Panc1 (cell line): Measurements from ENCODE around the gene ALKBH3. TPM values are rescaled to one million over a fixed set of nuclear protein-coding genes. Genes with fewer than 3 reads are reported as not detected.

Experiments used
- ATAC-seq: fragments of 200-7000 bp; cut with Tn5 transposase; 2 replicates; pipeline ENCODE4 v1.9.1; 2020; ENCODE audit warnings: mild to moderate bottlenecking, moderate library complexity
- BruUV-seq: library from RNA; stranded (reverse); fragments of 400-500 nt; replicated peaks from 2 replicates; lab custom pipeline; 2021; lab: Mats Ljungman, UMichigan
- CTCF ChIA-PET: fragments of 300-600 bp; sonication (Branson Sonifier 250); formaldehyde crosslinking; loops from one replicate; lab custom pipeline; 2022; ENCODE audit warnings: antibody characterized with exemption; lab: Charles Lee
- POLR2A ChIA-PET: fragments of 300-600 bp; sonication (Branson Sonifier 250); formaldehyde crosslinking; loops from one replicate; lab custom pipeline; 2022; ENCODE audit warnings: antibody characterized with exemption; lab: Charles Lee
- DNase-seq: peaks from one replicate; pipeline ENCODE4 v3.0.0-alpha.2; 2010; ENCODE audit warnings: low read depth, low spot score
- H3K27ac ChIP-seq: 2 replicates; pipeline ENCODE4 v1.5.1; 2011; ENCODE audit warnings: mild to moderate bottlenecking, low read length, inconsistent platforms
- H3K27me3 ChIP-seq: fragments of 200-500 bp; sonication (Bioruptor generic); 2 replicates; pipeline ENCODE4 v1.6.0; 2014; ENCODE audit warnings: low read length, inconsistent platforms; ENCODE audit not compliant: control insufficient read depth, insufficient read depth
- H3K36me3 ChIP-seq: fragments of 200-500 bp; sonication (Bioruptor generic); 2 replicates; pipeline ENCODE4 v1.5.1; 2014; ENCODE audit warnings: inconsistent platforms, mild to moderate bottlenecking, low read length, moderate library complexity; ENCODE audit not compliant: control insufficient read depth, insufficient read depth
- H3K4me1 ChIP-seq: 2 replicates; pipeline ENCODE4 v1.5.1; 2011; ENCODE audit warnings: inconsistent platforms, mild to moderate bottlenecking, low read length, moderate library complexity; ENCODE audit not compliant: control insufficient read depth, insufficient read depth
- H3K4me3 ChIP-seq, 2 experiments: 2 replicates each; pipeline ENCODE4 v1.5.1; 2011 to 2012; ENCODE audit warnings: low read depth in 2 of 2, low read length in 2 of 2, mild to moderate bottlenecking in 2 of 2, inconsistent platforms in 1 of 2, moderate library complexity in 1 of 2
- H3K9me3 ChIP-seq: fragments of 200-500 bp; sonication (Bioruptor generic); 2 replicates; pipeline ENCODE4 v1.5.1; 2014; ENCODE audit warnings: low read depth, mild to moderate bottlenecking, inconsistent platforms, low read length, moderate library complexity; ENCODE audit not compliant: control insufficient read depth, insufficient read depth
- CTCF ChIP-seq: fragments of 450-650 bp; IDR thresholded peaks from 2 replicates; pipeline ENCODE4 v1.5.1; 2017; ENCODE audit warnings: mild to moderate bottlenecking
- POLR2AphosphoS5 ChIP-seq: IDR thresholded peaks from 2 replicates; pipeline ENCODE4 v1.6.1; 2012; ENCODE audit warnings: mild to moderate bottlenecking, low read depth, low read length, moderate library complexity
- REST ChIP-seq, 2 experiments: IDR thresholded peaks; 2 replicates each; pipeline ENCODE4 v1.6.1; 2011 to 2012; ENCODE audit warnings: low read depth in 2 of 2, control low read depth in 1 of 2, low read length in 1 of 2, mild to moderate bottlenecking in 1 of 2, moderate library complexity in 1 of 2; ENCODE audit not compliant: insufficient read depth in 1 of 2
- SIN3A ChIP-seq: IDR thresholded peaks from 2 replicates; pipeline ENCODE4 v1.6.1; 2012; ENCODE audit warnings: low read depth, mild to moderate bottlenecking, low read length, moderate library complexity, borderline replicate concordance; ENCODE audit not compliant: insufficient read depth
- TCF7L2 ChIP-seq: IDR thresholded peaks from 2 replicates; pipeline ENCODE4 v1.6.1; 2011; ENCODE audit warnings: mild to moderate bottlenecking, low read depth, low read length, inconsistent platforms
- in situ Hi-C: cut with HindIII; loops from 2 replicates; pipeline ENCODE4 v1.10.0; 2016; ENCODE audit warnings: low sequenced_read_pairs, low pct_unique_long_range_greater_than_20kb
- intact Hi-C: fragments of 100-400 bp; cut with micrococcal nuclease; formaldehyde crosslinking; loops from one replicate; pipeline ENCODE4 v1.10.0; 2022; ENCODE audit not compliant: unreplicated experiment
- total RNA-seq: library from RNA; stranded (reverse); gene quantifications from one replicate; pipeline ENCODE4 v1.2.1, GENCODE V29; 2021; ENCODE audit not compliant: unreplicated experiment

Gene ALKBH3
- total RNA-seq, 1 experiment from 2014 or later, result 34.4 TPM

- CTCF ChIA-PET, result no interaction called here
- in situ Hi-C loops, result no loop called here
- no peaks in the 10 kb centered on the region for H3K9me3 ChIP-seq
- H3K27ac ChIP-seq, result no peak overlapping the region
- POLR2A ChIA-PET, result interaction anchor here (0.6 kb wide), 1 partner anchor 8 kb away, joined by 4 read pairs; no protein-coding TSS in a partner anchor
- DNase-seq (no peak), ATAC-seq (no peak)
- BruUV-seq, result no TSS peak
- no peak overlapping the region for H3K4me3 ChIP-seq
- peaks cover 3% of the 10 kb centered on the region; the same call in 1 of the 2 replicates for H3K36me3 ChIP-seq
- H3K27me3 ChIP-seq, result no peaks in the 10 kb centered on the region
- H3K4me1 ChIP-seq, result no peaks in the 10 kb centered on the region; the same call in 1 of the 2 replicates
- intact Hi-C loops, result no loop called here
- no peak for TF ChIP-seq SIN3A
- no peak for TF ChIP-seq REST (IDR thresholded peaks at IDR 0.05; ENCODE audit: insufficient read depth in 1 of 2, low read depth in 2 of 2, low read length in 1 of 2)
Measured at GRCh38 chr11:43922295-43922648, 41.6 kb downstream of the ALKBH3 start.

GRCh38 chr11:43922744-43923405 lies 42.2 kb downstream of the ALKBH3 start:
- no peak for TF ChIP-seq POLR2AphosphoS5
- TF ChIP-seq REST (IDR thresholded peaks at IDR 0.05; ENCODE audit: insufficient read depth in 1 of 2, low read depth in 2 of 2, low read length in 1 of 2), result no peak
- TF ChIP-seq SIN3A, result no peak
- TF ChIP-seq CTCF, result no peak
- TF ChIP-seq TCF7L2, result no peak
- DNase-seq, result no peak
- no peak overlapping the region for H3K4me3 ChIP-seq
- no peak for ATAC-seq
- intact Hi-C loops, result no loop called here
- H3K4me1 ChIP-seq, result no peaks in the 10 kb centered on the region; the same call in 1 of the 2 replicates
- peaks cover 3% of the 10 kb centered on the region; the same call in 1 of the 2 replicates for H3K36me3 ChIP-seq
- H3K27ac ChIP-seq, result no peak overlapping the region
- ChIA-PET POLR2A (no interaction called here), CTCF (no interaction called here)
- H3K9me3 ChIP-seq, result no peaks in the 10 kb centered on the region
- no TSS peak for BruUV-seq
- no peaks in the 10 kb centered on the region for H3K27me3 ChIP-seq
- in situ Hi-C loops, result no loop called here
